Epithelial cell of proximal tubule (primary cell): Measurements from ENCODE around the gene FAM222B. TPM values are rescaled to one million over a fixed set of nuclear protein-coding genes. Genes with fewer than 3 reads are reported as not detected.

ENCODE experiments used
- DNase-seq: peaks from one replicate; pipeline ENCODE4 v3.0.0-alpha.2; 2011; ENCODE audit warnings: low read depth
- H3K4me3 ChIP-seq: 2 replicates; pipeline ENCODE4 v1.5.1; 2011; ENCODE audit warnings: low read depth, mild to moderate bottlenecking, low read length
- total RNA-seq: library from RNA; depleted of rRNA; stranded (reverse); fragments of >200 nt; gene quantifications from 2 replicates; pipeline ENCODE4 v1.2.3, GENCODE V29; 2015
- TF ChIP-seq, protein P1 (sequence below): conservative IDR thresholded peaks from 2 replicates; pipeline ENCODE4 v1.5.1; 2012; ENCODE audit warnings: low read depth, mild to moderate bottlenecking, low read length

The FAM222B gene, protein sequence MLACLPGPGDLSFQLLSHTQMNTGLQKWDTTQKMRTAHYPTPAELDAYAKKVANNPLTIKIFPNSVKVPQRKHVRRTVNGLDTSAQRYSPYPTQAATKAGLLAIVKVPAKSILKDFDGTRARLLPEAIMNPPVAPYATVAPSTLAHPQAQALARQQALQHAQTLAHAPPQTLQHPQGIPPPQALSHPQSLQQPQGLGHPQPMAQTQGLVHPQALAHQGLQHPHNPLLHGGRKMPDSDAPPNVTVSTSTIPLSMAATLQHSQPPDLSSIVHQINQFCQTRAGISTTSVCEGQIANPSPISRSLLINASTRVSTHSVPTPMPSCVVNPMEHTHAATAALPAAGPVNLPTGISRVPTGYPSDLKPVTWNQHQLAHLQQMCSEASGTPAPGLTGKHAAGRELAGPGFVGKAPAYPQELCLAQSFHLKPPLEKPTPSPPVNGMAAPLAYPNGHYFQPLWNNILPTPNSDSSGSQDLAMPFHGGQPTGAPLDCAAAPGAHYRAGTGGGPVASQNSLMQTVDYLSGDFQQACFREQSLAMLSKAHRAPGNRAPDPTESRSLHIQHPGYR
- 11.9 and 14.2 TPM in 2 replicates for total RNA-seq

- TF ChIP-seq, protein P1, sequence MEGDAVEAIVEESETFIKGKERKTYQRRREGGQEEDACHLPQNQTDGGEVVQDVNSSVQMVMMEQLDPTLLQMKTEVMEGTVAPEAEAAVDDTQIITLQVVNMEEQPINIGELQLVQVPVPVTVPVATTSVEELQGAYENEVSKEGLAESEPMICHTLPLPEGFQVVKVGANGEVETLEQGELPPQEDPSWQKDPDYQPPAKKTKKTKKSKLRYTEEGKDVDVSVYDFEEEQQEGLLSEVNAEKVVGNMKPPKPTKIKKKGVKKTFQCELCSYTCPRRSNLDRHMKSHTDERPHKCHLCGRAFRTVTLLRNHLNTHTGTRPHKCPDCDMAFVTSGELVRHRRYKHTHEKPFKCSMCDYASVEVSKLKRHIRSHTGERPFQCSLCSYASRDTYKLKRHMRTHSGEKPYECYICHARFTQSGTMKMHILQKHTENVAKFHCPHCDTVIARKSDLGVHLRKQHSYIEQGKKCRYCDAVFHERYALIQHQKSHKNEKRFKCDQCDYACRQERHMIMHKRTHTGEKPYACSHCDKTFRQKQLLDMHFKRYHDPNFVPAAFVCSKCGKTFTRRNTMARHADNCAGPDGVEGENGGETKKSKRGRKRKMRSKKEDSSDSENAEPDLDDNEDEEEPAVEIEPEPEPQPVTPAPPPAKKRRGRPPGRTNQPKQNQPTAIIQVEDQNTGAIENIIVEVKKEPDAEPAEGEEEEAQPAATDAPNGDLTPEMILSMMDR, result no peak
- H3K4me3 ChIP-seq, result peak within 1 kb of the TSS; percentile 91
- DNase-seq, result no peak
These were observed at the start of gene FAM222B for GRCh38 chr17:28842282-28843012. Gene FAM222B (minus strand): TSS chr17:28842790. CDS start chr17:28766667, 76,123 bp downstream.

DNA sequence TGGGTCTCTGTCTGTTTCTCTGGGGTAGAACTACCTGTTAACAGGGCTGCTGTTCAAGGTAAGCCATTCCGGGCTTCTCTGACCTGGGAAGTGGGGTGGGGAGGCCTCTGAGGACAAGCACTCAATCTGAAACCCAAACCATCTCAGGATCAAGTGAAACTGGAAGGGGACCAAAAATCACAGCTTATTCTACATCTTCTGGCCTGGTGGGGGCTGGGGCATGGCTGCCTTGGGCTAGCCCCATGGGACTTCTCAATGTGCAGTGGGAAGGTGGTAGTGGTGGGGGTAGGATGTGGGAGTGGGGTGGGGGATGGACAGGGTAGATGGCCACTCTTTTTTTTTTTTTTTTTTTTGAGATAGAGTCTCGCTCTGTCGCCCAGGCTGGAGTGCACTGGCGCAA is 49.4 kb upstream of the FAM222B start:
- TF ChIP-seq, protein P1, result no peak
- DNase-seq, result no peak
- no peak overlapping the region for H3K4me3 ChIP-seq

DNA sequence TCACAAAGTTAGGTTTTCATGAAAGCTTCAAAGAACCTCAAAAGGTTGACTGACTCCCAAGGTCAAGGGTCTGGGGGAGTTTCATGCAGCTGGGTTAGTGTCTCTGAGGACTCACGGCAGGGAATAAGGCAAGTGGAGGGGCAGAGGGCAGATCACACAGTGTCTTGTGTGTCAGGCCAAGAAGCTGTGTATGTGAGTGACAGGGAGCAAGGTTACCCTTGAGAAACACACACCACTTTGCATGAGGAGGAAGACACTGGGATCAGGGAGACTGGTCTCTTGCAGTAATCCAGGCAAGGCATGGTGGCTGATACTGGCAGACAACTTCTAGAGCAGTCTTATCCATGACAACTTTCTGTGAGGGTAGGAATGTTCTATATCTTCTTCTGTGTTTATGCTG is 48.6 kb upstream of the FAM222B start:
- H3K4me3 ChIP-seq, result no peak overlapping the region
- no peak for DNase-seq
- TF ChIP-seq, protein P1, result no peak

- TF ChIP-seq, protein P1, result no peak
- no peak for DNase-seq
- H3K4me3 ChIP-seq, result no peak overlapping the region
These were observed 47.4 kb upstream of the FAM222B start for GRCh38 chr17:28889996-28890395.

GRCh38 chr17:28888832-28889231 is 46.2 kb upstream of the FAM222B start:
- DNase-seq, result no peak
- no peak overlapping the region for H3K4me3 ChIP-seq
- TF ChIP-seq, protein P1, result no peak

GRCh38 chr17:28887871-28888471 is 45.4 kb upstream of the FAM222B start:
- TF ChIP-seq, protein P1, result no peak
- no peak for DNase-seq
- no peak overlapping the region for H3K4me3 ChIP-seq
